Dermis blood vessel endothelial cell (primary cell): Measurements from ENCODE around the gene HOXA6. TPM values are rescaled to one million over a fixed set of nuclear protein-coding genes. Genes with fewer than 3 reads are reported as not detected.

Experiments used
- DNase-seq: peaks from one replicate; pipeline ENCODE4 v3.0.0; 2010
- total RNA-seq: library from RNA; depleted of rRNA; stranded (reverse); fragments of >200 nt; gene quantifications from 2 replicates; pipeline ENCODE4 v1.2.3, GENCODE V29; 2014

Gene HOXA6
- total RNA-seq, 1 donor from 2014 or later = 2.9 TPM

- peak; percentile 94 for DNase-seq
Observed at GRCh38 chr7:27095897-27096767, 51.4 kb downstream of the HOXA6 start, which contains the start of gene HOXA1. TSS of gene HOXA1 (minus strand) at chr7:27096000. CDS start at chr7:27095912, 88 bp downstream.

Other genes with a start within 250 kb of the HOXA6 start
- gene HOXA1, start 51.8 kb downstream of the HOXA6 start, total RNA-seq = 0.68 and 0.84 TPM in 2 replicates
- gene HOXA2, start 45.1 kb downstream of the HOXA6 start, total RNA-seq = 0.33 and 0.34 TPM in 2 replicates
- gene HOXA4, start 17.0 kb downstream of the HOXA6 start, total RNA-seq = 0.34 and 0.65 TPM in 2 replicates
- gene HOXA5, start 4.1 kb downstream of the HOXA6 start, total RNA-seq = 5.6 and 6.1 TPM in 2 replicates
- gene HOXA3, start 4.8 kb upstream of the HOXA6 start, total RNA-seq = 2.4 and 6.0 TPM in 2 replicates
- 1.4 and 2.9 TPM in 2 replicates for gene HOXA7, start 8.9 kb upstream of the HOXA6 start, total RNA-seq
- gene HOXA9, start 17.8 kb upstream of the HOXA6 start, total RNA-seq = 9.0 and 11.8 TPM in 2 replicates
- 3.7 and 4.4 TPM in 2 replicates for gene HOXA10, start 26.5 kb upstream of the HOXA6 start, total RNA-seq
- gene HOXA11, start 37.5 kb upstream of the HOXA6 start, total RNA-seq = under 0.01 and 0.70 TPM in 2 replicates
- under 0.01 TPM in 1 of 2 replicates, not detected in the other for gene HOXA13, start 52.3 kb upstream of the HOXA6 start, total RNA-seq
- gene EVX1, start 95.0 kb upstream of the HOXA6 start, total RNA-seq = not detected in 2 replicates